HG02943 (cell line): ENCODE data around the gene MAST1.

Experiments used
- ATAC-seq: cut with Tn5 transposase; IDR thresholded peaks from one replicate; pipeline ENCODE4 v1.9.1; 2021; ENCODE audit warnings: mild to moderate bottlenecking, low read depth, moderate library complexity; ENCODE audit not compliant: unreplicated experiment

MAST1 gene

DNA sequence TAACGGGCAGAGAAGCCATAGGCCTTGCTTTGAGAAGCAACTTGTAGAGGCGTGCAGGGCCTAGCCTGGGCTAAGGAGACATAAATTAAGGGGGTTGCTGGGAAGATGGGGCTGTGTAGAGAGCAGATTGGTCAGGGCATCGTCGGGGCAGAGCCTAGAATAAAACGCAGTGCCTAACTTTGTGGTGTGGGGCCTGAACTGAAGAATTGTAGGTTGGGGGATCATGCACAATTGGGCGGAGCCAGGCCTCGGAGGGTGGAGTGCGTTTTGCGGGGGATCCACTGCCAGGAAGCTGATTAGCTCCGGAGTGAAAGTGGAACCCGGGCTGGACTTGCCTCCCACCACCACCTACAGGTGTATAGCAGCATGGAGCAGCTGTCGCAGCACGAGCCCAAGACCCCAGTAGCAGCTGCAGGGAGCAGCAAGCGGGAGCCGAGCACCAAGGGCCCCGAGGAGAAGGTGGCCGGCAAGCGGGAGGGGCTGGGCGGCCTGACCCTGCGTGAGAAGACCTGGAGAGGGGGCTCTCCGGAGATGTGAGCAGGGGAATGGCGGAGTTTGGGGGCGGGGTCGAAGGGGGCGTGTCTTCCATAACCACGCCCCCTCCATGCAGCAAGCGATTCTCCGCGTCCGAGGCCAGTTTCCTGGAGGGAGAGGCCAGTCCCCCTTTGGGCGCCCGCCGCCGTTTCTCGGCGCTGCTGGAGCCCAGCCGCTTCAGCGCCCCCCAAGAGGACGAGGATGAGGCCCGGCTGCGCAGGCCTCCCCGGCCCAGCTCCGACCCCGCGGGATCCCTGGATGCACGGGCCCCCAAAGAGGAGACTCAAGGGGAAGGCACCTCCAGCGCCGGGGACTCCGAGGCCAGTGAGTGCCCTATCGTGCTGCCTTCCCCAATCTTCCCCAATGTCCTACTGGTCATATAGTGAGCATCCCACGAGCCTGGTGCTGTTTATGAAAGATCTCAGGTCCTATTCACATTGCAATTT is 29.1 kb downstream of the MAST1 start:
- no peak for ATAC-seq

DNA sequence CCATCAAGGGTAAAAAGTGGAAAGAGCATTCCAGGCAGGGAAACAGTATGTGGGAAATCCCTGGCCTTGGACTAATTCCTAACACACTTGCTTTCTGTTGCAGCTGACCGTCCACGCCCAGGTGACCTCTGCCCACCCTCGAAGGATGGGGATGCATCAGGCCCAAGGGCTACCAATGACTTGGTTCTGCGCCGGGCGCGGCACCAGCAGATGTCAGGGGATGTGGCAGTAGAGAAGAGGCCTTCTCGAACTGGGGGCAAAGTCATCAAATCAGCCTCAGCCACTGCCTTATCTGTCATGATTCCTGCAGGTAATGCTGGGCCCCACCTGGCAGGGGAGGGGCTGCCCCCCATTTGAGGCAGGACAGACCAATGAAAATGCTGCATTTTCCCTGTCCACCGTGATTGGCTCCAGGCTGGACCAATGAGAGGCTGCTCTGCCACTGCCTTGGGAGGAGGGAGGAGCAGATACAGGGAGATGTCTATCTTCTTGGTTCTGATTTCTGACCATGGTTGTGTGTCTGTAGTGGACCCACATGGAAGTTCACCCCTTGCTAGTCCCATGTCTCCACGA is 30.3 kb downstream of the MAST1 start:
- no peak for ATAC-seq

DNA sequence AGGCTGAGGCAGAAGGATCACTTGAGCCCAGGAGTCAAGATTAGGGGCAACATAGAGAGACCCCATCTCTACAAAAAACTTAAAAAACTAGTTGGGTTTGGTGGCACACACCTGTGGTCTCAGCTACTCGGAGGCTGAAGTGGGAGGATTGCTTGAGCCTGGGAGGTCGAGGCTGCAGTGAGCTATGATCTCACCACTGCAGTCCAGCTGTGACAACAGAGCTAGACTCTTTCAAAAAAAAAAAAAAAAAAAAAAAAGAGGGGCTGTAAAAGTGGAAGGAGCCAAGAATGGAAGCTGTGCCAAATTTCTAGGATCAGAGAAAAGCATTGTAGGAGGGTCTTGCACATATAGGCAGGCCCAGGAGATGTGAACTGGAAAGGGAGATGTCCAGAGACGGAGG is 33.4 kb downstream of the MAST1 start:
- no peak for ATAC-seq

- no peak for ATAC-seq
Measured at GRCh38 chr19:12872255-12872654, 33.9 kb downstream of the MAST1 start.

DNA sequence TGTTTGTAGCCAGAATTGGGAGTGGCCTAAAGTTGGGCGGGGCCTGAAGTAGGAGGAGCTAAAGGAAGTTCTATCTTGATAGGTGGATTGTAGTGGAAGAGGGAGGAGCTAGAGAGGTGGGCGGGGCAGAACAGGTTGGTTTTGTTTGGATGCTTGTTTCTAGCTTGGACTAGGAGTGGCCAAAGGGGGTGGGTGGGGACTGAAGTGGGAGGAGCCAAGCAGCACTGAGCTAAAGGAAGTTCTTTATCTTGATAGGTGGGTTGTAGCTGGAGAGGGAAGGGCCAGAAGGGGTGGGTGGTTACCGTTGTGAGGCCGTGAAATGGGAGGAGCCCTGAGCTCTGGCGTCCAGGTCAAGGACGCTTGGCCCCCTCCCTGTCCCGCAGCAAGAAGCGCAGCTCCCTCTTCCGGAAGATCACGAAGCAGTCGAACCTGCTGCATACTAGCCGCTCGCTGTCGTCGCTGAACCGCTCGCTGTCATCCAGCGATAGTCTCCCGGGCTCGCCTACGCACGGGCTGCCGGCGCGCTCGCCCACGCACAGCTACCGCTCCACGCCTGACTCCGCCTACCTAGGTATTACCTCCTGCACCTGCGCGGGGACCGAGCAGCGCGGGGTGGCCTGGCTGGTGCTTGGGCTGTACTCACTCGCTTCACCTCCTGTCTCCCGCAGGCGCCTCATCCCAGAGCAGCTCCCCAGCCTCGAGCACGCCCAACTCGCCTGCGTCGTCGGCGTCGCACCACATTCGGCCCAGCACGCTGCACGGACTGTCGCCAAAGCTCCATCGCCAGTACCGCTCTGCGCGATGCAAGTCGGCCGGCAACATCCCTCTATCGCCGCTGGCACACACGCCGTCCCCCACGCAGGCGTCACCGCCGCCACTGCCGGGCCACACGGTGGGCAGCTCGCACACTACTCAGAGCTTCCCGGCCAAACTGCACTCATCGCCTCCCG is 34.9 kb downstream of the MAST1 start:
- no peak for ATAC-seq

- ATAC-seq = no peak
Measured at GRCh38 chr19:12873891-12874745, 35.8 kb downstream of the MAST1 start.

DNA sequence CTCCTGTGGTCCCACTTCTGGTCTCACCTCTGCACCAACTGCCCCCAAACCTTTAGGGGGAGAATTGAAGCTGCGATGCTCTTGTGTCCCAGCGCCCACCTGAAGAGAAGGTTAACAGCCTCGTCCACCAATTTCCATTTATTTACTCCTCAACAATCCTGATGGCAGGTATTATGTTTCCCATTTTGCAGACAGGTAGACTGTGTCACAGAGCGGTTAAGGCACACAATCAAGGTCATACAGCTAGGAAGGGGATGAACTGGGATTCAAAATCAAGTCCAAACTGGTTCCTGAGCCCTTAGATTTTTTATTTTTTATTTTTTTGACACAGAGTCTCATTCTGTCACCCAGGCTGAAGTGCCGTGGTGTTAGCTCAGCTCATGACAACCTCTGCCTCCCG is 36.8 kb downstream of the MAST1 start:
- ATAC-seq = no peak

DNA sequence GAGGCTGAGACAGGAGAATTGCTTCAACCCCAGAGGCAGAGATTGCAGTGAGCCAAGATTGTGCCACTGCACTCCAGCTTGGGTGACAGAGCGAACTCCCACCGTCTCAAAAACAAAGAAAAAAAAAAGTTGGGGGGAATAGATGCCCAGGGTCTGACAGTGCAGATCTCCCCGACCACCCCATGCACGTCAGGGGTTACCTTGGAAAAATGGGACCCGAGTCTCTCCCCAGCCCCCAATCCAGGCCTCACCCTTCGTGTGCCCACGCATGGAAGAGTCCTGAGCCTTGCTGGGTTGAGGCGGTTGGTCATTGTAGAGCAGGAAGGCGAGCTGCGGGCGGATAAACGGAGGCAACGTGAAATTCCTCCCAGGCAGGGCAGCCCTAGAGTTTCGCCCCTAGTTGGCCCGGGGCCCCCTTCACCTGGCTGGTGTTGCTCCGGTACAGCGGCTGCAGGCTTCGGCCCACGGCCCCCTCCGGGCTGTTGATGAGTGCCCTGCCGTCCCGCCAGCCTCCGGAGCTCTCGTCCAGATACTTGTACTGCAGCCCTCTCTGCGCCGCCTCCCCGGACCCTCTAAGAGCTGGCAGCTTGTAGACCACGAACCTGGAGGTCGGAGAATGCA is 42.3 kb downstream of the MAST1 start:
- ATAC-seq = no peak

DNA sequence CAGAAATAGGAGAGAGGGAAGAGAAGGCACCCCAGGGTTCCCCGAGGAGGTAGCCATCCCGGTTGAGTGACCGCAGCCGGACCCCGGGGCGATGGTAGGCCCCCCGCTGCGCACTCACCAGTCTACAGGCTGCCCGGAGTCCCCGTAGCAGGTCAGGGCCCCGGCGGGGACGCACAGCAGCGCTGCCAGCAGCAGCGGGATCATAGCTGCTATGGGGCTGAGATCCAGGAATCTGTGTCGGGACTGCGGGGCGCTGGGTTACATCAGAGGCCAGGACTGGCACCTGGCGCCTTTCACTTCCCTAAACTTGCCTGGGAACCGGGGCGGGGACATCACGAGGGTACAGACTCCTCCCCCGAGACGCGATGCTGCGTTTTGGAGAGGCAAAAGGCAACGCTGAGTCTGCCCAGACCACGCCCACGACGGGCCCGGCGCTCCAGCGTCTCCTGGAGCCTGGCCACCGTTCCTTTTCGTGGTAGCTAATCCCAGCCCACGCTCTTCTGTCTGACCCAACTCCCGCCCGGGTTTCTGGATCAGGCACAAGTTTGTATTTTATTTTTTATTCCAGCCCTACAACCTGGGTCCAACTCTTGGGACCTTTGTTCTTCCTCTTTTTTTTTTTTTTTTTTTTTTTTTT is 43.0 kb downstream of the MAST1 start, which contains the start of gene DNASE2:
Gene DNASE2, minus strand, starts transcription at position 278 of the 637 bp plus-strand sequence. Its CDS starts 74 bp downstream, at position 204.
- ATAC-seq = peak; percentile 82

DNA sequence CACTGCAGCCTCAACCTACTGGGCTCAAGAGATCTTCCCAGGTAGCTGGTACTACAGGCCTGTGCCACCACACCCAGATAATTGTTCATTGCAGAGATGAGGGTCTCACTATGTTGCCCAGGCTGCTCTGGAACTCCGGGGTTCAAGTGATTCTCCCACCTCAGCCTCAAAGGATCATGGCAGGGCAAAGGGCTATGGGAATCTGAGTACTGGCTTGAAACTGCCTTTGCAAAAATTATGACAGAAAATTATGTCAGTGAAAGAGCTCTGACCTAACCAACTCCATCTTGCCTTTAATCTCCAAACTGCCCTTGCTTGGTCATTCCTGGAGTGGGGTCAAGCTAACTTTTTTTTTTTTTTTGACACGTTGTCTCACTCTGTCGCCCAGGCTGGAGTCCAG is 44.3 kb downstream of the MAST1 start:
- no peak for ATAC-seq

GRCh38 chr19:12884202-12884601 is 45.9 kb downstream of the MAST1 start:
- no peak for ATAC-seq

GRCh38 chr19:12884627-12884925 is 46.3 kb downstream of the MAST1 start:
- ATAC-seq = no peak

DNA sequence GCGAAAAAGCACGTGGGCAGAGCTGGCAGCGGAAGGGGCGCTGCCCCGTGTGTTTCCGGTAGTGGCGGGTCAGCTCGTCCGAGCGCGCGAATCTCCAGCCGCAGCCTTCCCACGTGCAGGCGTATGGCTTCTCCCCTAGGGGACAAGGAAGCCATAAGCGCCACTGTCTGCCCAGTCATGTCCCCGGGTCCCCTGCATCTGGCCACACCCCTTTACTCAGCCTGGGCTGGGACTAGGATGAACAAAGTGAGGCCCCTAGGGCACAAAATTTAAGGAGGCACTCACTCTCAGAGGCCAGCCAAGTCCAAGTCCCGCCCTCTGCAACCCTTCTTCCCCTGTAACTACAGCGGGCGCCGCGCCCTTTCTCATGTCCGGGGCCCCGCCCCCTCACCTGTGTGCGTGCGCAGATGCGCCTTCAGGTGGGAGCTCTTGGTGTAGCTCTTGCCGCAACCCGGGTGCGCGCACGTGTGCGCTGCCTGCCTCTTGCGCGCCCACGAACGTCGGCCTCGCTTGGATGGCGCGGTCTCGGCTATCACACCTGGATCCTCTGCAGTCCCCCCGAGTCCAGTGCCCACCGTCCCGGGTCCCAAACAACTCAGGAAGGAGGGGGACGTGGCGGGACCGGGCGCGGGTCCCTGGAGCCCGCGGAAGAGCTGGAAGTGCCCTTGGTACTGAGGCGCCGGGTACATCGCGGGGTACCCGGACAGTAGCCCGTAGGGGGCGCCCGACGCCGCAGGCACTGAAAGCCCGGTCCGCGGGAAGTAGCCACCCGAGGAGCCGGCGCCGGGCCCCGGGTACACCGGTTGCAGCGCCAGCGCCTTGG is 46.8 kb downstream of the MAST1 start:
- no peak for ATAC-seq

DNA sequence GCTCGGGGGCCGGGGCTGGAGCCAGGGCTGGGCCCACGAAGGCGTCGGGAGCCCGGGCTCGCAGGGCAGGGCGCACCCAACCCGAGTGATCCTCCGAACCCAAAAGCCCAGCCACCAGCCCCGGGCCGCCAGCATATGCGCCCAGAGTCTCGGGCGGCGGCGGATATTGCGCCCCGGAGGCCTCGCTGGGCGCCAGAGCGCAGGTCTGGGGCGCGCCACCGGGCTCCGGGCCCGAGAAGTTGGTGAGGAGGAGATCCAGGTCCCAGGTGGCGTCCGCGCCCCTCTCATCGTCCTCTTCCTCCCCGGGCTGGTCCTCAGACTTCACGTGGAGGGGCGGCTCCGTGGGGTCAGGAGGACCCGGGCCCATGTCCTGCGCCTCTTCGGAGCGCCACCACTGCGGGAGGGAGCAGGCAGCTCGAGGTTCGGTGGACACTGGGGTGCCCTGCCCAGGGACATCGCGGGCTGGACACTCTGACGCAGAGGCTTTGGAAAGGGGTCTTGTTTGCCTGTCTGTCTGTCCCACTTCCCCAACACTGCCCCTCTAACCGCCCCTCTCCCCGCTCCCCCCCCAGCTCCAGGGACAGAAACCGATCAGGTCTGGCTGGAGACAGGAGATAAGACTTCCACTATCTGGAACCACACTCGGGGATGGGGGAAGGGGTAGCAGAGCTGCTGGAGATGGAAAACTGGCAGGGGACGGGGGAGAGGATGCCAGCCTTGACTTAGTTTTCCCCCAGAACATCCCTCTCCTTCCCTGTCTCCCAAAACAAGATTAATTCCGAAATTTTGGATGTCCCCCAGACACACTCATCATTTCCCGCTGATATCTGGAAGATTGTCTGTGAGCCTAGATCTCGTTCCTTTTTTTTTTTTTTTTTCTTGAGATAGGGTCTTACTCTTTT is 47.7 kb downstream of the MAST1 start:
- ATAC-seq = no peak

DNA sequence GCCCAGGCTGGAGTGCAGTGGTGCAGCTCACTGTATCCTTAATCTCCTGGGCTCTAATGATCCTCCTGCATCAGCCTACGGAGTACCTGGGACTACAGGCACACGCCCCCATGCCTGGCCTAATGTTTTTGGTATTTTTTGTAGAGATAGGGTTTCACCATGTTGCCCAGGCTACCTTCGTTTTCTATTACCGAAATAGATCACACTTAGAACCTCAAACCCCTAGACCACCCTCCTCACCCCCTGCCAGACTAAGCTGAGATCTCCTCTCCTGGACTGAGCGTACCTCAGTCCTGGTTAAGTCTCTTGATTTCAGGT is 48.3 kb downstream of the MAST1 start:
- ATAC-seq = no peak

GRCh38 chr19:12886969-12887747 is 48.8 kb downstream of the MAST1 start, which contains the start of gene KLF1:
KLF1 (minus strand) TSS chr19:12887201; CDS start chr19:12887140, 61 bp downstream.
- no peak for ATAC-seq
